PC-9 (cell line): ENCODE data around the gene ZNF692. TPM values are rescaled to one million over a fixed set of nuclear protein-coding genes. Genes with fewer than 3 reads are reported as not detected.

Experiments
- BruUV-seq: library from RNA; stranded (reverse); fragments of 400-500 nt; replicated peaks from 2 replicates; lab custom pipeline; 2021; lab: Mats Ljungman, UMichigan
- CTCF ChIA-PET: fragments of 300-600 bp; sonication (Branson Sonifier 250); formaldehyde crosslinking; loops from one replicate; lab custom pipeline; 2022; ENCODE audit warnings: antibody characterized with exemption; lab: Charles Lee
- POLR2A ChIA-PET: fragments of 300-600 bp; sonication (Branson Sonifier 250); formaldehyde crosslinking; loops from one replicate; lab custom pipeline; 2022; ENCODE audit warnings: antibody characterized with exemption; ENCODE audit not compliant: unreplicated experiment; lab: Charles Lee
- DNase-seq, 2 experiments: peaks; one replicate each; pipeline versions ENCODE4 v3.0.0 to v3.0.0-alpha.2; 2015 to 2022; ENCODE audit warnings: mixed read lengths in 1 of 2
- H2AFZ ChIP-seq: fragments of 200-600 bp; sonication (generic); 2 replicates; pipeline ENCODE4 v1.8.1; 2017; ENCODE audit warnings: antibody characterized with exemption
- H3F3A ChIP-seq: fragments of 200-600 bp; sonication (generic); 2 replicates; pipeline ENCODE4 v1.8.1; 2017; ENCODE audit warnings: antibody characterized with exemption, mild to moderate bottlenecking, low read depth; ENCODE audit not compliant: insufficient read depth
- H3K27ac ChIP-seq: fragments of 200-600 bp; sonication (generic); 2 replicates; pipeline ENCODE4 v1.6.1; 2016; ENCODE audit warnings: mixed run types
- H3K27me3 ChIP-seq: fragments of 200-600 bp; sonication (generic); 2 replicates; pipeline ENCODE4 v1.6.1; 2016; ENCODE audit warnings: low read depth, mixed run types; ENCODE audit not compliant: insufficient read depth
- H3K36me3 ChIP-seq: fragments of 200-600 bp; sonication (generic); 2 replicates; pipeline ENCODE4 v1.6.1; 2016; ENCODE audit warnings: low read depth, mixed run types
- H3K4me1 ChIP-seq: fragments of 200-600 bp; sonication (generic); replicated peaks from 2 replicates; pipeline ENCODE4 v1.6.1; 2016; ENCODE audit warnings: mixed run types; ENCODE audit not compliant: insufficient read depth
- H3K4me2 ChIP-seq: fragments of 200-600 bp; sonication (generic); 2 replicates; pipeline ENCODE4 v1.6.1; 2017; ENCODE audit warnings: mixed run types
- H3K4me3 ChIP-seq: fragments of 200-600 bp; sonication (generic); 2 replicates; pipeline ENCODE4 v1.6.1; 2016; ENCODE audit warnings: mixed run types
- H3K79me2 ChIP-seq: fragments of 200-600 bp; sonication (generic); 2 replicates; pipeline ENCODE4 v1.6.1; 2017; ENCODE audit warnings: low read depth, mixed run types
- H3K9me2 ChIP-seq: fragments of 200-600 bp; sonication (generic); 2 replicates; pipeline ENCODE4 v1.8.1; 2017; ENCODE audit warnings: mild to moderate bottlenecking; ENCODE audit not compliant: insufficient read depth
- H3K9me3 ChIP-seq: fragments of 200-600 bp; sonication (generic); 2 replicates; pipeline ENCODE4 v1.8.1; 2016; ENCODE audit warnings: low read depth; ENCODE audit not compliant: insufficient read depth
- H4K20me1 ChIP-seq: fragments of 200-600 bp; sonication (generic); 2 replicates; pipeline ENCODE4 v1.8.1; 2017; ENCODE audit not compliant: insufficient read depth
- CTCF ChIP-seq: fragments of 200-600 bp; sonication (generic); conservative IDR thresholded peaks from 2 replicates; pipeline ENCODE4 v1.6.1; 2017; ENCODE audit warnings: mixed run types, antibody characterized with exemption, mild to moderate bottlenecking, moderate library complexity
- EZH2 ChIP-seq: fragments of 200-600 bp; sonication (generic); IDR thresholded peaks from 2 replicates; pipeline ENCODE4 v1.8.0; 2017; ENCODE audit warnings: antibody characterized with exemption, low read depth
- intact Hi-C: fragments of 100-400 bp; cut with micrococcal nuclease; formaldehyde crosslinking; loops from one replicate; pipeline ENCODE4 v1.10.0; 2022; ENCODE audit not compliant: unreplicated experiment
- total RNA-seq: library from RNA; stranded (reverse); gene quantifications from 2 replicates; pipeline ENCODE4 v1.2.3, GENCODE V29; 2021

The ZNF692 gene
- total RNA-seq, 1 experiment from 2014 or later: 46.6 TPM

DNA sequence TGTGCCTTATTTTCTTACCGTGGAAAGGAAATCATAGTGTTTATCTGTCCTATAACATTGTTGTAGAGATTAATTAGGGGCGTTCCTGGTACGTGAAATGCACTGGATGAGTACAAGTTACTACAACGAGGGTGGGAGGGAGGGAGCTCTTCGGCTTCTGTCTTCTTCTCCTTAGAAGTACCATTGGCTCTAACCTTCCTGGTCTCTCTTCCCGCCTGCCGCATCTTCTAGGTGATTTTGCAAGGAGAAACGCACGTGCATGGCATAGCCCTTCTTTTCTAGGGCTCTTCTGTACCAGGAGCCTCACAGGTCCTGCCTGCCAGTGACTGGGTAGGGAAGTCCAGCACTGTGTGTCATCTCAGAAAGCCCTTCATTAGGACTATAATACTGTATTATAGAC is 50.0 kb downstream of the ZNF692 start:
- H4K20me1 ChIP-seq: no peaks in the 10 kb centered on the region
- no peak for TF ChIP-seq EZH2
- no peak for TF ChIP-seq CTCF
- DNase-seq: no peak
- no peak overlapping the region for H3K4me2 ChIP-seq
- H3K27ac ChIP-seq: no peak overlapping the region
- no peak overlapping the region for H2AFZ ChIP-seq
- ChIA-PET CTCF (no interaction called here), POLR2A (interaction anchor here (0.6 kb wide), 1 partner anchor 135 kb away, joined by 6 read pairs; no protein-coding TSS in a partner anchor)
- no TSS peak for BruUV-seq
- no peaks in the 10 kb centered on the region for H3K9me3 ChIP-seq
- H3K36me3 ChIP-seq: no peaks in the 10 kb centered on the region
- H3K9me2 ChIP-seq: no peaks in the 10 kb centered on the region
- no peaks in the 10 kb centered on the region for H3K27me3 ChIP-seq
- H3K79me2 ChIP-seq: no peaks in the 10 kb centered on the region
- H3K4me3 ChIP-seq: no peak overlapping the region
- H3F3A ChIP-seq: no peaks in the 10 kb centered on the region
- intact Hi-C loops: loop anchor here (2.0 kb wide), 1 partner anchor 186 kb away; no protein-coding TSS in a partner anchor
- H3K4me1 ChIP-seq: no peaks in the 10 kb centered on the region

DNA sequence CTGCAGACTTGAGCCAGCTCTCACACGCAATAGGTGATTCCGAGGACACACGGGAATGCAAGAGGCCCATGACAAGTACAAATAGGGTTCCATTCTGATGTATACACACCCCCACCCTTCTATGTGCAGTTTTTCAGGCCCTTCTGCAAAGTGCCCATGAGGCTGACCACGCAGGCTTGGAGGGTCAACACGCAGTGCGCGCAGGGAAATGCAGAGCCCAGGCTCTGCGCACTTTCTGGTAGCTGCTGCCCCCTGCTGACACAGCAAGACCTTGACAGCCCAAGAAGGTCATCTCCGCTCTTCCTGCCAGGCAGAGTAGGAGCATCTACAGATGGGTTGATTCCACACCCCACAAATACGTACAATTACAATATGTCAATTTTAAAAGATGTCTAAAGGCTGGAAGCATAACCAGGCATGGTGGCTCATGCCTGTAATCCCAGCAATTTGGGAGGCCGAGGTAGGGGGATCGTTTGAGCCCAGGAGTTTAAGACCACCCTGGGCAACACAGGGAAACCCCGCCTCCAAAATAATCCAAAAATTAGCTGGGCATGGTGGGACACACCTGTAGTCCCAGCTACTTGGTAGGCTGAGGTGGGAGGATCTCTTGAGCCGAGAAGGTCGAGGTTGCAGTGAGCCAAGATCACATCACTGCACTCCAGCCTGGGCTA is 51.7 kb downstream of the ZNF692 start:
- CTCF ChIA-PET: no interaction called here

DNA sequence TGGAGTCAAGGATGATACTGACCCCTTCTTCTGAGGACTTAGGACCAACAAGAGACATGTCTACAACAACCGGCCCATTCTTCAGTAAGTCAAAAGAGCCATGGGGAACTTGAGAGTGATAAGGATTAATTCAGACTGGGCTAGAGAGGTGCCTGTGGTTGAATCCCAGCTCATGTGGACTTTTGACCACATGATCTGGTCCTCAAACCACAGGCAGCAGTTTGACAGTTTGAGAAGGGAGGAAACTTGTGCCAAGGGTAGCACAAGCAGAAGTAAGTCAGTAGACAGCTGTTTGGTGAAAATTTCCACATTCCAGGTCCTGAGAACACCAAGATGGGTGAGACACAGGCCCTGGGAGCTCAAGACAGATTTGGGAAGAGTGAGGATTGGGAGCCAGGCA is 53.0 kb downstream of the ZNF692 start:
- no peak overlapping the region for H3K27ac ChIP-seq
- H3K9me2 ChIP-seq: no peaks in the 10 kb centered on the region
- intact Hi-C loops: no loop called here
- no peaks in the 10 kb centered on the region for H3K9me3 ChIP-seq
- no peaks in the 10 kb centered on the region for H4K20me1 ChIP-seq
- no peaks in the 10 kb centered on the region for H3K79me2 ChIP-seq
- H3F3A ChIP-seq: no peaks in the 10 kb centered on the region
- CTCF ChIA-PET: no interaction called here
- TF ChIP-seq CTCF (no peak), EZH2 (no peak)
- no peak overlapping the region for H3K4me2 ChIP-seq
- no peaks in the 10 kb centered on the region for H3K36me3 ChIP-seq
- H3K4me1 ChIP-seq: no peaks in the 10 kb centered on the region
- no peak for DNase-seq
- BruUV-seq: no TSS peak
- POLR2A ChIA-PET: no interaction called here
- no peak overlapping the region for H3K4me3 ChIP-seq
- H2AFZ ChIP-seq: no peak overlapping the region
- peaks cover 18% of the 10 kb centered on the region; the same call in 1 of the 2 replicates for H3K27me3 ChIP-seq

More for the DNA sequence above, 51.7 kb downstream of the ZNF692 start:
- DNase-seq: no peak
- Histone ChIP-seq H3K79me2 (no peaks in the 10 kb centered on the region), H3K4me1 (no peaks in the 10 kb centered on the region), H3K27ac (no peak overlapping the region), H3K9me3 (no peaks in the 10 kb centered on the region), H3K36me3 (no peaks in the 10 kb centered on the region), H3K4me3 (no peak overlapping the region), H3F3A (no peaks in the 10 kb centered on the region), H3K9me2 (no peaks in the 10 kb centered on the region), H4K20me1 (no peaks in the 10 kb centered on the region), H3K27me3 (peaks cover 4% of the 10 kb centered on the region; the same call in 1 of the 2 replicates), H3K4me2 (no peak overlapping the region), H2AFZ (no peak overlapping the region)
- no TSS peak for BruUV-seq
- POLR2A ChIA-PET: no interaction called here
- no peak for TF ChIP-seq EZH2
- TF ChIP-seq CTCF: peak; percentile 45; the same call in 1 of the 2 replicates
- intact Hi-C loops: no loop called here
